ENCODE results near the gene GABARAP. TPM values are rescaled to one million over a fixed set of nuclear protein-coding genes. Genes with fewer than 3 reads are reported as not detected.

The GABARAP gene
- polyA plus RNA-seq, 1 donor (not counting 4 experiments of a cell fraction or from before 2014, with no cell fraction given), result 271 TPM

DNA sequence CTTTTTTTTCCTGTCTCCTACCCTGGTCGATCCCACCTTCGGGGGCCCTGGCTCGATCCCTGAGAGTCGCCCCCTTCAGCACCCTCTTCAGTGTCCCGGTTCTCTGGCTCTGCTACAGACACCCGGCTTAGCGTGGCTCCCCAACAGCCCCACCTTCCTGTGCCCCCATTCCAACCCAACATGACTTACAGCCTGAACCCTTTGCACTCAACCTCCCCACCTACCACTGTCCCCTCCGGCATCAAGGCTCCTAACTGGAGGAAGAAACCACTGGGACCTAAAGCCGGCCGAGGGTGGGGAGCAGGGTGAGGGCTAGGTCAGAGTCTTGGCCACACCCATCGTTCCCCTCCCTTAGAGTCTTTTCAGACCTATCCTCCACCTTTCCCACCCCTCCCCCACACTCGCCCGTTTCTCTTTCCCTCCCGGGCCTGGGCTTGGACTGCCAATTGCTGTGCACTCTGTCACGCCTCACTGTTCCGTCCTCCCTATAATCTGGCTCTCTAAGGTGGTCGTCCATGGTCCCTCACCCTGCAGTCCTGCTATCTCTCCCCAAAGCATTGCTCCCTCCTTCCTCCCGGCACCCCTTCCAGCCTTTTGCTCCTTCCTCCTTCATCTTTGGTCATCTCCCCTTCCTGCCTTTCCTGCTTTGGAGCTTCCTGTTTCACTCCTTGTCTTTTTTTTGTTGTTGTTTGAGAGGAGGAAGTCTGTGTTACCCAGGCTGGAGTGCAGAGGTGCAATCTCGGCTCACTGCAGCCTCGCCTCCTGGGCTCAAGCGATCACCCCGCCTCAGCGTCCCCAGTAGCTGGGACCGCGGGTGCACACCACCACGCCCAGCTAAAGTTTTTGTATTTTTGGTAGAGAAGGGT is 20.9 kb upstream of the GABARAP start:
- no peak for FAIRE-seq
- Histone ChIP-seq H3K27ac (ENCODE audit: control insufficient read depth, insufficient read depth, low read length) (peak overlapping the region; percentile 47), H3K4me1 (ENCODE audit: control insufficient read depth, extremely low read depth, insufficient read depth, low read length) (peaks cover 34% of the 10 kb centered on the region)

DNA sequence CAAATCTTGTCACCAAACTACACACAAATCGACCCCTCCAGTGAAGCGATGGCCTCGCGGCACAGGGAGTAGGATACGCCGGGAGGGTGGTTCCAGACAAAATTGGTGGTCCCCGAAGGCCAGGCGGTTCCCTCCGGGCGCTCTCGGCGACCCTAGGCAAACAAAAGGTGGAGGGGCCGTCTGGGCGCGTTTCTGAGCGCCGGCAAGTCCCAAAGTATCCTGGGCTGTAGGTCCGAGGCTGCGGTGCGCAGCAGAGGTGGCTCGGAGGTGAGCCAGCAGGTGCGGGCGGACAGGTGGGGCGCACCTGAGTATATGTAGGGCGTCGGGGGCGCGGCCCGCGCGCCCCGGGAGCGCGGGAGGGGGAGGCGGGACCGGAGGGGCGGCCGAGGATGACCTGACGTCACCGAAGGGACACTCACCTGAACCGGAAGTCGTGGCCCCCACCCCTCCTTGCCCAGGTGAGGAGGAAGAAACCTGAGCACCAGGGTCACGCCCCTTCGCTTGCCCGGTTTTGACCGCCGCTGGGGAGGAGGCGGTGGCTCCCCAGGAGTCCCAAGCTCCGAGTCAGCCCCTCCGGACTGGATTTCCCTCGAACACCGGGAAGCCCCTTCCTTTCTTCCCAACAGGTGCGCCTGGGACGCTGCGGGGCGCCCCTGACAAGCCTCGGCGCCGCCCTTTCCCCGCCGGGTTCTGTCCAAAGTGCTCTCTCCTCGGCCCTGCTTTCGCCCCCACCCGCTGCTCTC is 20.1 kb upstream of the GABARAP start, which contains the start of gene CLDN7:
Gene CLDN7 (minus strand): TSS at position 287 of the 743 bp plus-strand sequence. CDS start 435 bp downstream, outside the sequence.
- TF ChIP-seq, protein P1, sequence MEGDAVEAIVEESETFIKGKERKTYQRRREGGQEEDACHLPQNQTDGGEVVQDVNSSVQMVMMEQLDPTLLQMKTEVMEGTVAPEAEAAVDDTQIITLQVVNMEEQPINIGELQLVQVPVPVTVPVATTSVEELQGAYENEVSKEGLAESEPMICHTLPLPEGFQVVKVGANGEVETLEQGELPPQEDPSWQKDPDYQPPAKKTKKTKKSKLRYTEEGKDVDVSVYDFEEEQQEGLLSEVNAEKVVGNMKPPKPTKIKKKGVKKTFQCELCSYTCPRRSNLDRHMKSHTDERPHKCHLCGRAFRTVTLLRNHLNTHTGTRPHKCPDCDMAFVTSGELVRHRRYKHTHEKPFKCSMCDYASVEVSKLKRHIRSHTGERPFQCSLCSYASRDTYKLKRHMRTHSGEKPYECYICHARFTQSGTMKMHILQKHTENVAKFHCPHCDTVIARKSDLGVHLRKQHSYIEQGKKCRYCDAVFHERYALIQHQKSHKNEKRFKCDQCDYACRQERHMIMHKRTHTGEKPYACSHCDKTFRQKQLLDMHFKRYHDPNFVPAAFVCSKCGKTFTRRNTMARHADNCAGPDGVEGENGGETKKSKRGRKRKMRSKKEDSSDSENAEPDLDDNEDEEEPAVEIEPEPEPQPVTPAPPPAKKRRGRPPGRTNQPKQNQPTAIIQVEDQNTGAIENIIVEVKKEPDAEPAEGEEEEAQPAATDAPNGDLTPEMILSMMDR (optimal IDR thresholded peaks at IDR 0.05 in 1 of 3, IDR thresholded peaks at IDR 0.05 in 1 of 3, conservative IDR thresholded peaks at IDR 0.05 in 1 of 3; ENCODE audit: extremely low read depth in 1 of 3, insufficient read depth in 2 of 3, low read length in 3 of 3), result peak in 1 of 3 experiments; percentile 6
- no peak for TF ChIP-seq EZH2 (IDR thresholded peaks at IDR 0.05; ENCODE audit: low read length)
- no peaks in the 10 kb centered on the region for H4K20me1 ChIP-seq (ENCODE audit: control insufficient read depth, extremely low read depth, insufficient read depth, low read length)
- peak within 1 kb of the TSS; percentile 74 for H3K9ac ChIP-seq (ENCODE audit: control insufficient read depth, extremely low read depth, insufficient read depth, low read length)
- H3K27ac ChIP-seq (ENCODE audit: control insufficient read depth, insufficient read depth, low read length), result peak within 1 kb of the TSS; percentile 47
- no peaks in the 10 kb centered on the region for H3K79me2 ChIP-seq (ENCODE audit: control insufficient read depth, insufficient read depth, low read length)
- DNase-seq (ENCODE audit: low read depth, low spot score) (no peak), FAIRE-seq (no peak)
- peak within 1 kb of the TSS; percentile 98 for H2AFZ ChIP-seq (ENCODE audit: control insufficient read depth, low read length)
- dilution Hi-C loops (cut with MboI; ENCODE audit: extremely low pct_ligation_motif_present, low sequenced_read_pairs), result no loop called here
- no peaks in the 10 kb centered on the region for H3K27me3 ChIP-seq (ENCODE audit: control insufficient read depth, extremely low read depth, insufficient read depth, low read length)
- peaks cover 34% of the 10 kb centered on the region for H3K4me1 ChIP-seq (ENCODE audit: control insufficient read depth, extremely low read depth, insufficient read depth, low read length)
- H3K4me3 ChIP-seq (ENCODE audit: control insufficient read depth in 2 of 3, extremely low read depth in 1 of 3, insufficient read depth in 2 of 3, low read depth in 1 of 3, low read length in 3 of 3), result peak within 1 kb of the TSS; percentile 41 to 75 (median 54)
- H3K4me2 ChIP-seq (ENCODE audit: control insufficient read depth, extremely low read depth, insufficient read depth, low read depth, low read length), result peak within 1 kb of the TSS; percentile 92
- H3K36me3 ChIP-seq (ENCODE audit: control insufficient read depth in 2 of 2, extremely low read depth in 1 of 2, insufficient read depth in 2 of 2, low read length in 2 of 2), result peaks cover under 1 to 21% of the 10 kb centered on the region in 2 experiments
- no peaks in the 10 kb centered on the region for H3K9me3 ChIP-seq (ENCODE audit: control insufficient read depth, low read depth, low read length)
- H3K9me1 ChIP-seq (ENCODE audit: control insufficient read depth, extremely low read depth, insufficient read depth, low read length), result no peaks in the 10 kb centered on the region

More for the DNA sequence above, 20.9 kb upstream of the GABARAP start:
- Histone ChIP-seq H3K9me3 (ENCODE audit: control insufficient read depth, low read depth, low read length) (no peaks in the 10 kb centered on the region), H4K20me1 (ENCODE audit: control insufficient read depth, extremely low read depth, insufficient read depth, low read length) (no peaks in the 10 kb centered on the region), H2AFZ (ENCODE audit: control insufficient read depth, low read length) (peak overlapping the region; percentile 98), H3K9ac (ENCODE audit: control insufficient read depth, extremely low read depth, insufficient read depth, low read length) (peak overlapping the region; percentile 72), H3K9me1 (ENCODE audit: control insufficient read depth, extremely low read depth, insufficient read depth, low read length) (no peaks in the 10 kb centered on the region), H3K4me3 (ENCODE audit: control insufficient read depth in 2 of 3, extremely low read depth in 1 of 3, insufficient read depth in 2 of 3, low read depth in 1 of 3, low read length in 3 of 3) (peak overlapping the region; percentile 41 to 75 (median 54)), H3K36me3 (ENCODE audit: control insufficient read depth in 2 of 2, extremely low read depth in 1 of 2, insufficient read depth in 2 of 2, low read length in 2 of 2) (peaks cover 0 to 19% of the 10 kb centered on the region in 2 experiments), H3K4me2 (ENCODE audit: control insufficient read depth, extremely low read depth, insufficient read depth, low read depth, low read length) (peak overlapping the region; percentile 92), H3K79me2 (ENCODE audit: control insufficient read depth, insufficient read depth, low read length) (no peaks in the 10 kb centered on the region), H3K27me3 (ENCODE audit: control insufficient read depth, extremely low read depth, insufficient read depth, low read length) (no peaks in the 10 kb centered on the region)
- dilution Hi-C loops (cut with MboI; ENCODE audit: extremely low pct_ligation_motif_present, low sequenced_read_pairs), result no loop called here
- no peak for DNase-seq (ENCODE audit: low read depth, low spot score)
- TF ChIP-seq, protein P1 (optimal IDR thresholded peaks at IDR 0.05 in 1 of 3, IDR thresholded peaks at IDR 0.05 in 1 of 3, conservative IDR thresholded peaks at IDR 0.05 in 1 of 3; ENCODE audit: extremely low read depth in 1 of 3, insufficient read depth in 2 of 3, low read length in 3 of 3), result no peak
- no peak for TF ChIP-seq EZH2 (IDR thresholded peaks at IDR 0.05; ENCODE audit: low read length)
